Lower lobe of right lung (tissue), 2 donors: ENCODE results near the gene ACACA. TPM values are rescaled to one million over a fixed set of nuclear protein-coding genes. Genes with fewer than 3 reads are reported as not detected.
"Not testable (repeated sequence)": the region's sequence is repeated elsewhere in the genome, so short reads cannot be mapped to it uniquely, and the experiment has no call there.

Experiments
- ATAC-seq, 2 donors: fragments of 200-7000 bp; cut with Tn5 transposase; one replicate each; pipeline ENCODE4 v1.9.1; 2020 to 2022; ENCODE audit warnings: mild to moderate bottlenecking in 2 of 2, moderate library complexity in 2 of 2
- DNase-seq: peaks from one replicate; pipeline ENCODE4 v3.0.0-alpha.2; 2020
- H3K27ac ChIP-seq: fragments of 200-600 bp; one replicate; pipeline ENCODE4 v1.8.0; 2022
- H3K27me3 ChIP-seq: fragments of 200-600 bp; one replicate; pipeline ENCODE4 v1.8.0; 2022; ENCODE audit warnings: low read depth
- H3K36me3 ChIP-seq: fragments of 200-600 bp; one replicate; pipeline ENCODE4 v1.8.0; 2022; ENCODE audit warnings: mild to moderate bottlenecking
- H3K4me1 ChIP-seq: fragments of 200-600 bp; one replicate; pipeline ENCODE4 v1.8.0; 2022
- H3K4me3 ChIP-seq: fragments of 200-600 bp; one replicate; pipeline ENCODE4 v1.8.0; 2022; ENCODE audit warnings: mild to moderate bottlenecking
- H3K9me3 ChIP-seq: fragments of 200-600 bp; one replicate; pipeline ENCODE4 v1.8.0; 2022
- CTCF ChIP-seq: fragments of 200-600 bp; IDR thresholded peaks from one replicate; pipeline ENCODE4 v1.8.0; 2022; ENCODE audit warnings: antibody characterized with exemption, mild to moderate bottlenecking
- intact Hi-C: fragments of 100-400 bp; cut with DNase I; formaldehyde crosslinking; loops from one replicate; pipeline ENCODE4 v1.11.0; 2022
- total RNA-seq: library from RNA; stranded (reverse); fragmentation: NEBNext Ultra II Directional; extraction: Animal tissue kit (Norgen Biotek cat#: 25700); gene quantifications from one replicate; pipeline ENCODE4 v1.2.1, GENCODE V29; 2021
- donor health status: DM: no; HTN: yes; CAD: no; lungs with severe emphysema.

ACACA gene
- total RNA-seq, 1 donor from 2014 or later: 132 TPM

- no peaks in the 10 kb centered on the region for H3K4me1 ChIP-seq
- TF ChIP-seq CTCF: no peak
- ATAC-seq: no peak
- no peak for DNase-seq
- H3K4me3 ChIP-seq: no peak overlapping the region
- no peak overlapping the region for H3K27ac ChIP-seq
- intact Hi-C loops: no loop called here
- peaks cover 7% of the 10 kb centered on the region for H3K9me3 ChIP-seq
- no peaks in the 10 kb centered on the region for H3K36me3 ChIP-seq
- no peaks in the 10 kb centered on the region for H3K27me3 ChIP-seq
Observed at GRCh38 chr17:37079065-37079708, 327.4 kb downstream of the ACACA start.

GRCh38 chr17:37073464-37073863 lies 333.2 kb downstream of the ACACA start:
- intact Hi-C loops, H3K4me3 ChIP-seq, H3K36me3 ChIP-seq, DNase-seq, H3K27ac ChIP-seq, ATAC-seq, H3K27me3 ChIP-seq, H3K9me3 ChIP-seq, H3K4me1 ChIP-seq: not testable (repeated sequence)

GRCh38 chr17:37069087-37069486 lies 337.5 kb downstream of the ACACA start:
- Histone ChIP-seq H3K4me1 (no peaks in the 10 kb centered on the region), H3K4me3 (no peak overlapping the region), H3K9me3 (no peaks in the 10 kb centered on the region), H3K27me3 (peaks cover 19% of the 10 kb centered on the region), H3K36me3 (no peaks in the 10 kb centered on the region), H3K27ac (no peak overlapping the region)
- ATAC-seq (no peak), DNase-seq (no peak)
- no peak for TF ChIP-seq CTCF
- intact Hi-C loops: no loop called here

- ATAC-seq (peak; percentile 36 to 41), DNase-seq (no peak)
- Histone ChIP-seq H3K27ac (no peak overlapping the region), H3K9me3 (no peaks in the 10 kb centered on the region), H3K27me3 (peaks cover 19% of the 10 kb centered on the region), H3K36me3 (no peaks in the 10 kb centered on the region), H3K4me1 (no peaks in the 10 kb centered on the region), H3K4me3 (no peak overlapping the region)
- TF ChIP-seq CTCF: no peak
- intact Hi-C loops: no loop called here
Observed at GRCh38 chr17:37068266-37068665, 338.4 kb downstream of the ACACA start.

GRCh38 chr17:37067555-37068111 lies 339.0 kb downstream of the ACACA start:
- intact Hi-C loops: no loop called here
- ATAC-seq: peak; percentile 44 to 67

More at GRCh38 chr17:37067555-37068111, 339.0 kb downstream of the ACACA start:
- Histone ChIP-seq H3K36me3 (no peaks in the 10 kb centered on the region), H3K4me3 (no peak overlapping the region), H3K27ac (no peak overlapping the region), H3K9me3 (no peaks in the 10 kb centered on the region), H3K27me3 (peaks cover 24% of the 10 kb centered on the region), H3K4me1 (no peaks in the 10 kb centered on the region)
- TF ChIP-seq CTCF: no peak
- no peak for DNase-seq
